GM12872 (cell line): Measurements from ENCODE around the gene APBA2.

Experiments used
- CTCF ChIP-seq: IDR thresholded peaks from 3 replicates; pipeline ENCODE4 v1.5.1; 2011; ENCODE audit warnings: low read depth, mild to moderate bottlenecking, low read length, moderate library complexity; ENCODE audit not compliant: insufficient read depth

APBA2 gene

GRCh38 chr15:28888900-28889299, 3.1 kb downstream of the APBA2 start:
- no peak for TF ChIP-seq CTCF

- TF ChIP-seq CTCF, result no peak
These were observed 3.6 kb downstream of the APBA2 start for GRCh38 chr15:28889346-28889745.

GRCh38 chr15:28890711-28891495, 5.1 kb downstream of the APBA2 start:
- no peak for TF ChIP-seq CTCF

GRCh38 chr15:28891588-28891987, 5.8 kb downstream of the APBA2 start:
- TF ChIP-seq CTCF, result no peak

- no peak for TF ChIP-seq CTCF
These were observed 7.2 kb downstream of the APBA2 start for GRCh38 chr15:28892789-28893610.

GRCh38 chr15:28894631-28895030, 8.9 kb downstream of the APBA2 start:
- TF ChIP-seq CTCF, result no peak

- no peak for TF ChIP-seq CTCF
These were observed 9.4 kb downstream of the APBA2 start for GRCh38 chr15:28895146-28895545.
